Upper lobe of left lung (tissue), 4 donors: Measurements from ENCODE around the gene CPNE8.

Experiments
- CTCF ChIP-seq, 6 experiments: fragments of 450-650 bp in 4 of 6; fragments of 200-600 bp in 2 of 6; sonication (generic) in 2 of 6; IDR thresholded peaks; one replicate each; pipeline ENCODE4 v1.5.1; 2016 to 2019; ENCODE audit warnings: antibody characterized with exemption in 6 of 6
- POLR2A ChIP-seq, 4 donors: fragments of 450-650 bp; IDR thresholded peaks; one replicate each; pipeline ENCODE4 v1.5.1; 2016 to 2017; ENCODE audit warnings: antibody characterized with exemption in 4 of 4, mild to moderate bottlenecking in 2 of 4
- POLR2AphosphoS5 ChIP-seq, 2 donors: sonication (generic); formaldehyde crosslinking; IDR thresholded peaks; one replicate each; pipeline ENCODE4 v1.5.1; 2017; ENCODE audit warnings: antibody characterized with exemption in 2 of 2

GRCh38 chr12:38669081-38669480 lies 236.3 kb downstream of the CPNE8 start:
- TF ChIP-seq CTCF (IDR thresholded peaks at IDR 0.05) (no peak), POLR2A (IDR thresholded peaks at IDR 0.05) (no peak), POLR2AphosphoS5 (IDR thresholded peaks at IDR 0.05) (no peak)
